K562 (cell line): ENCODE data around the gene RBL1. TPM values are rescaled to one million over a fixed set of nuclear protein-coding genes. Genes with fewer than 3 reads are reported as not detected.
"Not testable (repeated sequence)": the region's sequence is repeated elsewhere in the genome, so short reads cannot be mapped to it uniquely, and the experiment has no call there.

Experiments
- ATAC-seq: fragments of 200-7000 bp; cut with Tn5 transposase; 3 replicates; pipeline ENCODE4 v1.9.1; 2020; ENCODE audit warnings: moderate library complexity
- BruUV-seq: library from RNA; stranded (reverse); fragments of 400-500 nt; replicated peaks from 2 replicates; lab custom pipeline; 2021; lab: Mats Ljungman, UMichigan
- CTCF ChIA-PET: fragments of 300-600 bp; formaldehyde crosslinking; extraction: SDS; loops from one replicate; lab custom pipeline; 2021; ENCODE audit warnings: low intra/inter-chr PET ratio; lab: Yijun Ruan, JAX
- POLR2A ChIA-PET: fragments of 300-600, 350-650 bp; sonication (Branson Sonifier 250); formaldehyde crosslinking; extraction: SDS; loops from one replicate; lab custom pipeline; 2021; ENCODE audit warnings: antibody characterized with exemption, inconsistent platforms; lab: Yijun Ruan, JAX
- DNase-seq, 4 experiments: peaks; one replicate each; pipeline versions ENCODE4 v3.0.0 to v3.0.0-alpha.2; 2011 to 2018; ENCODE audit warnings: low spot score in 3 of 4, mixed read lengths in 3 of 4; ENCODE audit errors: extremely low read depth in 1 of 4
- FAIRE-seq: peaks from 2 replicates; lab custom pipeline; 2011; peaks lifted over from hg19 to GRCh38; lab: Jason Lieb, UNC
- H2AFZ ChIP-seq: 2 replicates; pipeline ENCODE4 v1.6.0; 2011; ENCODE audit warnings: low read depth, low read length, control low read depth, inconsistent platforms
- H3K27ac ChIP-seq: fragments of 200-600 bp; 3 replicates; pipeline ENCODE4 v1.8.0; 2011; ENCODE audit warnings: low read depth, mild to moderate bottlenecking, control low read depth, inconsistent platforms, low read length, moderate library complexity, mixed read lengths; ENCODE audit errors: extremely low read depth
- H3K27me3 ChIP-seq, 2 experiments: fragments of 300-600 bp in 1 of 2; 2 replicates in 1 of 2; 3 replicates in 1 of 2; pipeline versions ENCODE4 v1.6.0 to v1.8.0; 2011; ENCODE audit warnings: inconsistent platforms in 2 of 2, low read length in 2 of 2, mild to moderate bottlenecking in 1 of 2, mixed read lengths in 1 of 2, moderate library complexity in 1 of 2; ENCODE audit not compliant: control insufficient read depth in 2 of 2, insufficient read depth in 2 of 2
- H3K36me3 ChIP-seq: fragments of 300-600 bp; 3 replicates; pipeline ENCODE4 v1.8.0; 2011; ENCODE audit warnings: mild to moderate bottlenecking, low read length, inconsistent platforms; ENCODE audit not compliant: control insufficient read depth, insufficient read depth
- H3K4me1 ChIP-seq, 2 experiments: fragments of 200-600 bp in 1 of 2; replicated peaks in 1 of 2; 2 replicates in 1 of 2; 3 replicates in 1 of 2; pipeline versions ENCODE4 v1.5.1 to v1.8.0; 2011; ENCODE audit warnings: inconsistent platforms in 2 of 2, low read length in 2 of 2, mild to moderate bottlenecking in 1 of 2, mixed read lengths in 1 of 2, moderate library complexity in 1 of 2; ENCODE audit not compliant: control insufficient read depth in 2 of 2, insufficient read depth in 2 of 2
- H3K4me2 ChIP-seq: 2 replicates; pipeline ENCODE4 v1.6.1; 2011; ENCODE audit warnings: low read length, control low read depth, inconsistent platforms, mixed read lengths; ENCODE audit not compliant: insufficient read depth
- H3K4me3 ChIP-seq: fragments of 200-600 bp; sonication (generic), shearing (Covaris generic); 2 replicates; pipeline ENCODE4 v1.5.1; 2016; ENCODE audit warnings: control low read depth, inconsistent platforms
- H3K79me2 ChIP-seq: fragments of 200-600 bp; 3 replicates; pipeline ENCODE4 v1.8.0; 2011; ENCODE audit warnings: low read length, inconsistent platforms; ENCODE audit not compliant: control insufficient read depth, insufficient read depth
- H3K9ac ChIP-seq, 2 experiments: 2 replicates each; pipeline versions ENCODE4 v1.6.0 to v1.6.1; 2011; ENCODE audit warnings: low read depth in 2 of 2, low read length in 2 of 2, control low read depth in 1 of 2, inconsistent platforms in 1 of 2, mild to moderate bottlenecking in 1 of 2, mixed read lengths in 1 of 2; ENCODE audit not compliant: insufficient read depth in 1 of 2
- H3K9me1 ChIP-seq: one replicate; pipeline ENCODE4 v1.6.0; 2011; ENCODE audit warnings: inconsistent platforms, mild to moderate bottlenecking, low read length, moderate library complexity; ENCODE audit not compliant: control insufficient read depth, insufficient read depth
- H3K9me3 ChIP-seq: replicated peaks from 2 replicates; pipeline ENCODE4 v1.5.1; 2011; ENCODE audit warnings: low read depth, low read length, inconsistent platforms; ENCODE audit not compliant: control insufficient read depth, insufficient read depth
- H4K20me1 ChIP-seq: replicated peaks from 2 replicates; pipeline ENCODE4 v1.6.1; 2011; ENCODE audit warnings: low read length, inconsistent platforms, mixed read lengths; ENCODE audit not compliant: control insufficient read depth, insufficient read depth
- WGBS: fragments of 100-300 bp; shearing (Covaris generic); methylation state at CpG from one replicate; pipeline ENCODE4 v1.1.6; 2016; ENCODE audit warnings: low coverage, mixed read lengths; ENCODE audit not compliant: insufficient coverage; ENCODE audit errors: missing lambda C conversion rate; 5-methylcytosine and 5-hydroxymethylcytosine counted together
- in situ Hi-C: fragments of 300-500 bp; cut with MboI; formaldehyde crosslinking; loops from 4 replicates; pipeline ENCODE4 v1.15.0; 2018; ENCODE audit warnings: inconsistent platforms, mixed read lengths
- intact Hi-C: fragments of 100-400 bp; cut with micrococcal nuclease; formaldehyde crosslinking; loops from 2 replicates; pipeline ENCODE4 v1.14.2; 2022
- polyA plus RNA-seq, 8 experiments: library from polyadenylated mRNA; depleted of rRNA in 4 of 8; stranded (reverse) in 5 of 8; unstranded in 3 of 8; fragments of >200 nt; fragmentation: Nextera tagmentation in 2 of 8; fragmentation: Illumina TruSeq in 1 of 8; extraction: Ambion mirVana in 2 of 8; extraction: Trizol in 1 of 8; gene quantifications; 2 replicates each; pipeline versions ENCODE4 v1.2.1 to v1.2.3, GENCODE V29; 2011 to 2014; ENCODE audit warnings: inconsistent platforms in 1 of 8, missing spikeins in 1 of 8
- total RNA-seq, 7 experiments: library from RNA; depleted of rRNA in 6 of 7; stranded (reverse); fragments of >200 nt in 6 of 7; fragmentation: Illumina TruSeq in 2 of 7; extraction: Trizol in 2 of 7; gene quantifications; 2 replicates each; pipeline versions ENCODE4 v1.2.1 to v1.2.3, GENCODE V29; 2011 to 2021; ENCODE audit warnings: low replicate concordance in 1 of 7

Gene RBL1
- total and polyA plus RNA-seq, 9 of the 15 experiments (the other 6 are each of a cell fraction or from before 2014, with no cell fraction given), result 4.0 to 25.9 (median 15.6) TPM

DNA sequence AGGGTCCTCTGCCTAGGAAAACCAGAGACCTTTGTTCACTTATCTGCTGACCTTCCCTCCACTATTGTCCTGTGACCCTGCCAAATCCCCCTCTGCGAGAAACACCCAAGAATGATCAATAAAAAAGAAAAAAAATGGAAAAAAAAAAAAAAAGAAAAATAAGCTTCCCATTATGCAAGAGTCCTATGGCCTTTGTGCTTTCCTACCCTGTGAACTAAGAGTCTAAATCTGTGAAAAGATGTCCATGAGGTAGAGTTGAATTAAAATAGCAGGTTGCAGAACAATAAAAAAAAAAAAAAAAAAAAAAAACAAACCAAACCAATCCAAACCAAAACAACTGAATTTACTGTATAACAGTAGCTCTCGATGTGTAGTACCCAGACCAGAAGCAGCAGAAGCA, 94.2 kb downstream of the RBL1 start:
- in situ Hi-C loops, H2AFZ ChIP-seq, H3K4me3 ChIP-seq, H3K9ac ChIP-seq, H3K27ac ChIP-seq, H3K9me1 ChIP-seq, H3K79me2 ChIP-seq, BruUV-seq, FAIRE-seq, intact Hi-C loops, DNase-seq, ATAC-seq, H3K4me1 ChIP-seq, H3K9me3 ChIP-seq, H3K4me2 ChIP-seq, H4K20me1 ChIP-seq, H3K27me3 ChIP-seq, POLR2A ChIA-PET: not testable (repeated sequence)
- peaks cover 43% of the 10 kb centered on the region for H3K36me3 ChIP-seq
- 100% methylated on average over 1 of the region's 2 CpGs for WGBS
- CTCF ChIA-PET, result interaction anchor here (0.6 kb wide), 1 partner anchor 87 kb away, joined by 6 read pairs; no protein-coding TSS in a partner anchor

DNA sequence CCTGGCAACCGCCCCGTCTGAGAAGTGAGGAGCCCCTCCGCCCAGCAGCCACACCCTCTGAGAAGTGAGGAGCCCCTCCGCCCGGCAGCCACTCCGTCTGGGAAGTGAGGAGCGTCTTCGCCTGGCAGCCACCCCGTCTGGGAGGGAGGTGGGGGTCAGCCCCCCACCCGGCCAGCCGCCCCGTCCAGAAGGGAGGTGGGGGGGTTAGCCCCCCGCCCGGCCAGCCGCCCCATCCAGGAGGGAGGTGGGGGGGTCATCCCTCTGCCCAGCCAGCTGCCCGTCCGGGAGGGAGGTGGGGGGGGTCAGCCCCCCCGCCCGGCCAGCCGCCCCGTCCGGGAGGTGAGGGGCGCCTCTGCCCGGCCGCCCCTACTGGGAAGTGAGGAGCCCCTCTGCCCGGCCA, 95.6 kb downstream of the RBL1 start:
- not testable (repeated sequence) for ATAC-seq

More for the DNA sequence above, 95.6 kb downstream of the RBL1 start:
- H3K4me1 ChIP-seq, H2AFZ ChIP-seq, H3K9me1 ChIP-seq, FAIRE-seq, in situ Hi-C loops, H3K27ac ChIP-seq, H3K9me3 ChIP-seq, CTCF ChIA-PET, H3K4me3 ChIP-seq, H3K4me2 ChIP-seq, H3K27me3 ChIP-seq, BruUV-seq, H3K9ac ChIP-seq, DNase-seq, H3K79me2 ChIP-seq, intact Hi-C loops, POLR2A ChIA-PET, H4K20me1 ChIP-seq: not testable (repeated sequence)
- H3K36me3 ChIP-seq, result peaks cover 45% of the 10 kb centered on the region
- no CpG with 5 or more reads among the region's 26 CpGs for WGBS
